VCaP (cell line): ENCODE measurements around the gene PPP2R3B.
"Not testable (repeated sequence)": the region's sequence is repeated elsewhere in the genome, so short reads cannot be mapped to it uniquely, and the experiment has no call there.

Source experiments
- H3K27ac ChIP-seq: fragments of 450-650 bp; 2 replicates; pipeline ENCODE4 v1.5.1; 2017
- TF ChIP-seq, protein P1 (sequence below): fragments of 450-650 bp; conservative IDR thresholded peaks from 2 replicates; pipeline ENCODE4 v1.5.1; 2017; ENCODE audit warnings: mild to moderate bottlenecking, moderate library complexity

The PPP2R3B gene

DNA sequence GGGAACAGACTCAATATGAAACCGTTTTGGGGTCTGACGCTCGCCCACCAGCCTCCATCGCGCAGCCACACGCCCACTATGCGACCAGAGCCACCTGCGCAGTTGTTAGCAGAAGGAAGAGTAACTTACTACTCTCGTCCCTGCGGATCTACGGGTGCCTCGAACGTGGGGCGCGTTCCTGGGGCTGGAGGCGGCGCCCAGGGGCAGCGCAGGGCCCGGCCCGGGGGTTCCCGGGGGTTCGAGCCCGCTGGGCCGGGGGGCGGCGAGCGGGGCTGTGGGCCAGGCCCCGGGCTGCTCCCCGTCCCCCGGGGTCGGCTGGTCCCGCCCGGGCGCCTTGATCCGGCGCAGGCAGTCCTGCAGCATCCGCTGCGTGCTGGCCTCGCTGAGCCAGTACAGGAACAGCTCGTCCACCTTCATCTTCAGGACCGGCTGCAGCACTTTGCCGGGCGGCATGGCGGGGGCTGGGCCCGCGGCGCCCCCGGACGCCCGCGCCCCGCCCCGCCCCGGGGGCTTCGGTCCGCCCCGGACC, 404 bp downstream of the PPP2R3B start:
- TF ChIP-seq, protein P1, sequence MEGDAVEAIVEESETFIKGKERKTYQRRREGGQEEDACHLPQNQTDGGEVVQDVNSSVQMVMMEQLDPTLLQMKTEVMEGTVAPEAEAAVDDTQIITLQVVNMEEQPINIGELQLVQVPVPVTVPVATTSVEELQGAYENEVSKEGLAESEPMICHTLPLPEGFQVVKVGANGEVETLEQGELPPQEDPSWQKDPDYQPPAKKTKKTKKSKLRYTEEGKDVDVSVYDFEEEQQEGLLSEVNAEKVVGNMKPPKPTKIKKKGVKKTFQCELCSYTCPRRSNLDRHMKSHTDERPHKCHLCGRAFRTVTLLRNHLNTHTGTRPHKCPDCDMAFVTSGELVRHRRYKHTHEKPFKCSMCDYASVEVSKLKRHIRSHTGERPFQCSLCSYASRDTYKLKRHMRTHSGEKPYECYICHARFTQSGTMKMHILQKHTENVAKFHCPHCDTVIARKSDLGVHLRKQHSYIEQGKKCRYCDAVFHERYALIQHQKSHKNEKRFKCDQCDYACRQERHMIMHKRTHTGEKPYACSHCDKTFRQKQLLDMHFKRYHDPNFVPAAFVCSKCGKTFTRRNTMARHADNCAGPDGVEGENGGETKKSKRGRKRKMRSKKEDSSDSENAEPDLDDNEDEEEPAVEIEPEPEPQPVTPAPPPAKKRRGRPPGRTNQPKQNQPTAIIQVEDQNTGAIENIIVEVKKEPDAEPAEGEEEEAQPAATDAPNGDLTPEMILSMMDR: no peak
- H3K27ac ChIP-seq: peak overlapping the region; percentile 99

DNA sequence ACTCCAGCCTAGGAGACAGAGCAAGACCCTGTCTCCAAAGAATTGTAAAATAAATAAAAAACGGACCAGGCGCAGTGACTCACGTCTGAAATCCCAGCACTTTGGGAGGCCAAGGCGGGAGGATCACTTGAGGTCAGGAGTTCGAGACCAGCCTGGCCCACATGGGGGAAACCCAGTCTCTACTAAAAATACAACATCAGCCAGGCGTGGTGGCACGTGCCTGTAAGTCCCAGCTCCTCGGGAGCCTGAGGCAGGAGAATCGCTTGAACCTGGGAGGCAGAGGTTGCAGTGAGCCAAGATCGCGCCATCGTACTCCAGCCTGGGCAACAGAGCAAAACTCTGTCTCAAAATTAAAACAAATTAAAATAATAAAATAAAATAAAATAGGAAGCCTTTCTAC, 971 bp downstream of the PPP2R3B start:
- peak overlapping the region; percentile 99 for H3K27ac ChIP-seq

DNA sequence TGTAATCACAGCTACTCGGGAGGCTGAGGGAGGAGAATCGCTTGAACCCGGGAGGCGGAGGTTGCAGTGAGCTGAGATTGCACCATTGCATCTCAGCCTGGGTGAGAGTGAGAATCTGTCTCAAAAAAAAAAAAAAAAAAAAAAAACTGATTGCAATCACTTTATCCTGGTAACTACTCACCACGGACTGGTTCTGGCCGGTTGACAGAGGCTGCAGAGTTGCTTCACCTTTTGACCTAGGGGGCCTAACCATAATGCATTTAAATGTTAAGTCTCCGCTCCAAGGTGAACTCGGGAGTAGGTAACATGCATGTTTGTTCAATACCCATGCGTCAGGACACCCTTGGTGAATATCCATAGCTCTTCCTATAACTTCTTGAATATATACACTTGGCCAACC, 1.8 kb downstream of the PPP2R3B start:
- H3K27ac ChIP-seq: no peak overlapping the region; the same call in 1 of the 2 replicates

DNA sequence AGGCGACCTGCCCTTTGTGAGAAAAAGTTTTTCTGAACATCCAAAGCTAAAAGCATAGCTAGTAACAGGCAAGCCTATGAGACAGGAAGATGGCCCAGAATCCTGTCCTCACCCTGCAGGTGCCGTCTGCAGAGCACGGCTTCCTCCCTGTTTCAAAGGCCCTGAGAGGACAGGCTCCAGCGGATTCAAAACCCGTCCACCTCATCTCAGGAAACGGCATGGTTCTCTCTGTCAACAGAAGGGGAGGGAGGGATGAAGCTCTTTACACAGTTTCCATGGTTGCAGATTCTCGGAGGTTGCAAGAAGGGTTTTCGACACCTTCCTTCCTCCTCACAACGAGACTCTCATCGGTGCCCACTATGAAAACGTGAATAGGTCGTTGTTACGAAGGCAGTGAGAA, 8.3 kb downstream of the PPP2R3B start:
- H3K27ac ChIP-seq: peak overlapping the region; percentile 92
- TF ChIP-seq, protein P1: no peak

More for the DNA sequence above, 1.8 kb downstream of the PPP2R3B start:
- TF ChIP-seq, protein P1: no peak

DNA sequence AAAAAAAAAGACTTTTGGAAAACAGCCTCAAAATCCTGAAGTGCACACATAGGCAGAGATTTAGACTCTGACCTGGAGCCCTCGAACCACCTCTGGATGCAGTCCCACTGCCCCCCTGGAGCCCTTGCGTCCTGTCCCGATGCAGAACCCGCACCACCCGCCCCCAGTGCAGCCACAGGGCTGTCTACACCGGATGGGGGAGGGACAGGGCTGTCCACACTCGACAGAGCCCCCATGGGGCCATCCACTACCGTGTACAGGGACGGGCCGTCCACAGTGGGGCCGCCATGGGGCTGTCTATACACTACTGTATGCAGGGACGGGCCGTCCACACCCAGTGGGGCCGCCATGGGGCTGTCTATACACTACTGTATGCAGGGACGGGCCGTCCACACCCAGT, 10.5 kb downstream of the PPP2R3B start:
- H3K27ac ChIP-seq: not testable (repeated sequence)

DNA sequence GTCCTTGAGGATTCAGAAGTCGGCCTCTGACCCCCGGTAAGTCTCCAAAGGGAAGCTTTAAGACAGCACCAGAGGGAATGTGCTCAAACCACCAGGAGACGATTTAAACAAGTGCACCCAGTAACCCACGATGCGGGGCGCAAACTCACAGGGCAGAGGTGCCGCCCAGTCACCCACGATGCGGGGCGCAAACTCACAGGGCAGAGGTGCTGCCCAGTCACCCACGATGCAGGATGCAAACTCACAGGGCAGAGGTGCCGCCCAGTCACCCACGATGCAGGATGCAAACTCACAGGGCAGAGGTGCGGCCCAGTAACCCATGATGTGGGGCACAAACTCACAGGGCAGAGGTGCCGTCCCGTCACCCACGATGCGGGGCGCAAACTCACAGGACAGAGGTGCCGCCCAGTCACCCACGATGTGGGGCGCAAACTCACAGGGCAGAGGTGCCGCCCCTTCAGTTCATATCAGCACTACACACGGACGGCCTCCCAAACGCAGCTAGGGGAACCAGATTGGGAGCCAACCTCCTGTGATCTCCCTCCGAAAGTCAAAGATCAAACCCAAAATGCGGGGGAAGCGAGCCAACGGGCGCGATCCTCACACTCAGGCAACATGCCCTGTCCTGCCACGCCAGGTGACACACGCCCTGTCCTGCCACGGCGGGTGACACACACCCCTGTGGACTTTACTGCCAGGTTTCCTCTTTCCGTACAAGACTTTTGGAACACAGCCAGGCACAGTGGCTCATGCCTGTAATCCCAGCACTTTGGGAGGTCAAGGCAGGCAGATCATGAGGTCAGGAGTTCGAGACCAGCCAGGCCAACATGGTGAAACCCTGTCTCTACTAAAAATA, 11.3 kb downstream of the PPP2R3B start:
- TF ChIP-seq, protein P1: no peak
- H3K27ac ChIP-seq: no peak overlapping the region

DNA sequence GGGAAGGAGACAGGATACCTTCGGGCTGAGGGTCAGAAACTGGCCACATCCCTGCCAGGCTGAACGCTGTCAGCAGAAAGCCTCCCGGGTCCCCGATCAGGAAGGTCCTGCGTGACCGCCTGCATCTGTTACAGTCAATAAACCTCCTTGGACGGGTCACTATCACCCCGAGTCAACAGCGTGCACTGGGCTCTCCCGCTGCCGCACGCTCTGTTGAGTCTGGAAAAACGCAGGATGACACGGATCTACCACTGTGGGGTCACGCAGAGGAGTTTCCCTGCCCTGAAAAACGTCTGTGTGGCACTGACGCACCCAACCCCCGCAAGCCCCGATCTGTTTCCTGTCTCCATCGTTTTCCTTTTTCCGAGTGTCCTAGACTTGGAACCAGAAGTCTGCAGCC, 12.1 kb downstream of the PPP2R3B start:
- H3K27ac ChIP-seq: peak overlapping the region; percentile 58
- TF ChIP-seq, protein P1: no peak

DNA sequence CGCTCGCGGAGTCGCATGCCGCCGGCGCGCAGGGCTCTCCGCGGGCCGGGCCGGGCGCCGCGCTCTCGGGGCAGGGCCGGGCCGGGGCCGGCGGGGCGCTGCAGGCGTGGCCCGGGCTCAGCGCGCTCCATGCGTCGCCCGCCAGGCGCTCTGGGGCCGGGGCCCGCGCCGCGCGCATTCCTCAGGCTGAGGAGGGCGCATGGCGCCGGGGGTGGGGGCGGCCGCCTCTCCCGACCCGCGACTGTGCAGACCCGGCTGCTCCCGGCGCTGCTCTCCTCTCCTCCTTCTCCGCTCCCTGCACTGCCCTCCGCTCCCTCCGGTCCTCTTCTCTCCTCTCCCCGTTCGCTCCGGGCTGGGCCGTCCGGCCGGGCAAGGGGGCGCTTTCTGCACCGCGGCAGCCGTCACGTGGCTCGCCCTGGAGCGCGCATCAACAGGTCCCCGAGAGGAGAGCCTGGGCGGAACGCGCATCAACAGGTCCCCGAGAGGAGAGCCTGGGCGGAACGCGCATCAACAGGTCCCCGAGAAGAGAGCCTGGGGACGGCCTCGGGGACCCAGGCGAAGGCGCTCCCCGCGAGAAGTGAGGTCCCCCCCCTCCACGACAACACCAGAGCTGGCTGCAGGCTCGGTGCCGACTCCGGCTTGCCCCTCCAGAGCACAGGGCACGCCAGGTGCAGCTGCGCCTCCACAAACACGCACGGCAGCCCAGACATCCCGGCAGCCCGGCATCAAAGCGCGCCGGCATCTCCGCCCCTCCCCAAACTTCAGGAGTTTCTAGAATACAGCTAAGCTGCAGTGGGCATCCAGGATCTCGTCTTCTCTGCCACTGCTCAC, 12.9 kb downstream of the PPP2R3B start:
- peak overlapping the region; percentile 58 for H3K27ac ChIP-seq
- TF ChIP-seq, protein P1: 0 out of 2 replicates have a peak, but pooled peaks have one; percentile 9
